ENCODE measurements around the gene RAB28.

RAB28 gene

GRCh38 chr4:13368217-13368616 is 115.9 kb downstream of the RAB28 start:
- no peak for DNase-seq (ENCODE audit: low spot score)

GRCh38 chr4:13367691-13368090 is 116.4 kb downstream of the RAB28 start:
- DNase-seq (ENCODE audit: low spot score) = no peak

DNA sequence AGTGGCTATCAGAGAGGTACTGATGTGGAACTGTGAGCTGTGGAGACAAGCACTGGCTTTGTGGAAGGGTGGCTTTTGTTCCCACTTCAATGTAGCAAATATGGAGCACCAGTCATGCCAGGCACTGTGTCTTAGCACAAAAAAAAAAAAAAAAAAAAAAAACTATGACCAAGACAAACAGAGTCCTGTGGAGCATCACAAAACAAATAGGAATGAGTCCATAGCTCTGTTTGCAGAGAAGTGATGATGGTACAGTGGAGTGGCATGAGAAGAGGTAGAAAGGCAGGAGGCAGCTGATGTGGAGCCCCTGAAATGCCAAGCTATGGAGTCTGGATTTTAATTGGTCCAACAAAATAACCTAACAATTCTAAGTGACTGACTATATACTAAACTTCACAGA is 116.9 kb downstream of the RAB28 start:
- DNase-seq (ENCODE audit: low spot score) = no peak

DNA sequence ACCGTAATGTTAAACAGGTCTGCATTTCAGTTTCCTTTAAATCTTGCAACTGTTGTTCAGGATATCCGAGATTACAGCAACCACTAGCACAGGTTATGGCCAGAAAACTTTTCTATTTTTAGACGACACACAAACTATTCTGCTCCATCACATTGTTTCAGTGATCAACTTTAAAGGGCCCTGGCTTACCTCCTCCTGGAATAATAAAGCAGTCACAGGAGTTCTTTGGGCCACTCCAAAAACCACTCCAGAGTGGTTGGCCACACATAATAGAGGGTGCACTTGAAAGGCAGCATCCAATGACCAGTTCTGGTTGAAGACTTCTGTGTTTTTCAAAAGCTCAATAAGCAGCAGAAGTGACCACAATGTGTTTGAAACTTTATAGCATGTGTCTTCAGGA is 118.9 kb downstream of the RAB28 start:
- DNase-seq (ENCODE audit: low spot score) = no peak

DNA sequence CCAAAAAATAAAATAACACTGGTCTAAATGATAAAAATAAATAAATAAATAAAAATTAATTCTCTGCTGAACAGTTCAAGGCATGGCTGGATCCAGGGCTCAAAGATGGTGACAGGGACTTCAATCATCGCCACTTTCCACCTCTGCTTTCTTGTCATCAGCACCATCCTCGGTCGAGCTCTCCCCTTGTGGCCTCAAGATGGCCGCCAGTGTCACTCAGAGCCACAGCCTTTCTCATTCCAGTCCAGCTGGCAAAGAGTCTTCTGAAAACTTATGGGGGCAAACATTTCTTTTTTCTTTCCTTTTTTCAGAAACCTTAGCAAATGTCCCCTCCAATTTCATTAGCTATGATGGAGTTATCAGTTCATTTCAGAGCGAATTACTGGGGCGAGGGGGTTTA is 119.5 kb downstream of the RAB28 start:
- DNase-seq (ENCODE audit: low spot score) = no peak

DNA sequence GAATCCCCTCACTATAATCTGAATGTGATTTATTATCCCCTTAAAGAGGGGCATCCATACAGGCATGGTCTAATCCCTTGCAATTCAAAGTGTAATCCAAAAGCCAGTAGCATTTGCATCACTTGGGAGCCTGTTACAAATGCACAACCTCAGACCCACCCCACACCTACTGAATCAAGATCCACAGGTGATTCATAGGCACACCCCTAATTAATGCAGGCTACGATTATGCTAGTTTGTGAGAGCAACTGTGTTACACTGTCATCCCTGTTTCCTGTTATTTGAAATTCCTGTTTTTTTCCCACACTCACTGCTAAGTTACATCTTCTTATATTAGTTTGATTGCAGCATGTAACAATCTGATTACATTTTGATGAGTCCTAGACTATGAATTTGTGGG is 120.0 kb downstream of the RAB28 start:
- no peak for DNase-seq (ENCODE audit: low spot score)

- DNase-seq (ENCODE audit: low spot score) = no peak
These were observed 124.3 kb downstream of the RAB28 start for GRCh38 chr4:13359809-13360208.

- DNase-seq (ENCODE audit: low spot score) = no peak
These were observed 128.8 kb downstream of the RAB28 start for GRCh38 chr4:13355111-13355880.

GRCh38 chr4:13349096-13349495 is 135.0 kb downstream of the RAB28 start:
- no peak for DNase-seq (ENCODE audit: low spot score)

- no peak for DNase-seq (ENCODE audit: low spot score)
These were observed 135.9 kb downstream of the RAB28 start for GRCh38 chr4:13348216-13348615.

DNA sequence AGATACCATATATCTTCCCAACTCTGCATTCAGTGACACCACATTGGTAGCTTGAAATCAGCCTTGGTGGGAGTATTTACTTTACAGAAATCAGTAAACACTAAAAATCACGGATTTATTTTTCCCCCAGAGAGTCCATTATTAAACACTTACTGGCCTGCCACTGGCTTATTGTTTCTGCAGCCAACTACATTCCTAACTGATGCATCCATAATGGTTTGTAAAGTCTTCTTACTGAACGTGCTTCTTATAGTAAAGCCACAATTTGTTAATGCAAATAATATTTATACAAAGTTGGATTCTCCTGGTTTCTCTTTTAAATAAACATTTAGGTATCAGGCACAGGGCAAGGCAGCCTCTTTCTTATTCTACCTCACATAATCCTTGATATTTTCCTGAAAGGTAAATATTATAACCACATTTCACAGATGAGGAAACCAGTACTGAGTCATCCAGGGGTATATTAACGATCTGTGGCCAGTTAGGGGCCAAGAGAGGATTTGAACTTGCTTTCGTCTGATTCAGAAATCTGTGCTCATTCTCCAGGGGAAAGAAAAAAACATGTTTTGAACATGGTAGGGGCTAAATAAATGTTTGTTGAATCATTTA is 136.5 kb downstream of the RAB28 start:
- no peak for DNase-seq (ENCODE audit: low spot score)

GRCh38 chr4:13344216-13344615 is 139.9 kb downstream of the RAB28 start:
- no peak for DNase-seq (ENCODE audit: low spot score)

DNA sequence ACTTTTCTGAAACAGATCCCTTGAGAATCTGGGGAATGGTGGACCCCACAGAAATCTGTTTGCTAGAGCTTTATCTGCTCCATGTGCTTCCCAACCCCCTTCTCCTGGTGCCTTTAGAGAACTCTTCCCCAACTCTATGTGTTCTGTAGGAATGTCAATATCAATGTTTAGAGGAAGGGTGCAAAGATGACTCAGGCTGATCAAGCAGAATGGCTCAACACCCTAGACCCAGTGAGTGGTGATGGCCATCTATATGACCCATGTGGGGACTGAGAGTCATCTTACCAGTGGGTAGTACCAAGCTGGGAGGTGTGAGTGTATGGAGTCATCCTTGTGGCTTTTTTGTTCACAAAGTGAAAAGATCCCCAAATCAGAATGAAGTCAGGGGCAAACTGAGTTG is 143.5 kb downstream of the RAB28 start:
- DNase-seq (ENCODE audit: low spot score) = no peak

DNA sequence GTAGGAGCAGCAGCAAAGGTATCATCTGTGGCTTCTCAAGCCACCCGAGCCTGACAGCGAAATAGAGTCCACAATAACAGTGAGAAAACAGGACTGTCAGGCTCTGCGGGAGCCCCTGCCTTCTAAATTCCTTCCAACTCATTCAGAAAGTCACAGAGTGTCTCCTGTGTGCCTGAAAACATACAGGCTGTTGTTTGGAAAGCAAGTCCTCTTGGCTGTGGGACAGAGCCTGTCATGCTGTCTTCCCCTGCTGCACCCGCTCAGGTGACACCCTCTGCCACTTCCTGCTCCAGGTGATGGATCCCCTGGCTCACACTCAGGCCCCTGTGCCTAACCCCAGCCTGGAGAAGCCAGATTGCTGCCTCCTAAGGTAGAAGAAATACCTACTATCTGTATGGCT is 152.3 kb downstream of the RAB28 start:
- DNase-seq (ENCODE audit: low spot score) = no peak

GRCh38 chr4:13329963-13330362 is 154.2 kb downstream of the RAB28 start:
- no peak for DNase-seq (ENCODE audit: low spot score)

DNA sequence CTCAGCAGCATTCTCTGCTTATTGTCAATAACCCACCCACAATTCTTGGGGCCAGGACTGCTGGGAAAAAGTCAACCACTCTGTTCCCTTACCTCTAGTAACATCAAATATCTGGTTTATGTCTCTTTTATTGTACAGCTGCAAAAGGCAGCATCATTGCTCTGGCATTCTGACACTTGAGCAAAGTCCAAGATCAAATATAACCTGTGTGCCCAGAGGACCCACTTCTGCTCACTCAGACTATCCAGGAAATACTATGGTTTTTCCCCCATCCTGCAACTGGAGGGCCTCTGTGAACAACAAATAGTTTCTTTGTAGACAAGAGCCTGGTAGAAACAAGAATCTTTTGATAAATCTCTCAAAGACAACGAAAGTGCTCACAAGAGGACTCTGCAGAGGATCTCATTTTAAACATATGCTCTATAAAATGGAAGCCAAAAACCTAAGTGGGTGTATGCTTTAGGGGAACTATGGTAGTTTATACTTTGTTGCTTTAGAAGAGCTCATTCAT is 154.7 kb downstream of the RAB28 start:
- peak; percentile 29 for DNase-seq (ENCODE audit: low spot score)

DNA sequence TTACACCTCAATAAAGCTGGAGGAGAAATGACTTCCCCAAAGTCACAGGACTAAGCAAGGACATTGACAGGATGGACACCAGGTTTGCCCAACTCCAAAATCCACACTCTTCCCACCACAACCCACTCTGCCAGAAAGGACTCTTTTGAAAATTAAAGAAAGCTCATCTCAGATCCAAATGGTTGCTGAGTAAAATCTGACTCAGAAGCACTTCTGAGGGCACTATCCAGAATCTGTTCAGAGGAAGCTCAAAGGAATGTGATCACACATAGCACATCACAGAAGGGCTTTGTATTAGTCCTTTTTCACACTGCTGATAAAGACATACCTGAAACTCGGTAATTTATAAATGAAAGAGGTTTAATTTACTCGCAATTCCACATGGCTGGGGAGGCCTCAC is 155.5 kb downstream of the RAB28 start:
- no peak for DNase-seq (ENCODE audit: low spot score)

DNA sequence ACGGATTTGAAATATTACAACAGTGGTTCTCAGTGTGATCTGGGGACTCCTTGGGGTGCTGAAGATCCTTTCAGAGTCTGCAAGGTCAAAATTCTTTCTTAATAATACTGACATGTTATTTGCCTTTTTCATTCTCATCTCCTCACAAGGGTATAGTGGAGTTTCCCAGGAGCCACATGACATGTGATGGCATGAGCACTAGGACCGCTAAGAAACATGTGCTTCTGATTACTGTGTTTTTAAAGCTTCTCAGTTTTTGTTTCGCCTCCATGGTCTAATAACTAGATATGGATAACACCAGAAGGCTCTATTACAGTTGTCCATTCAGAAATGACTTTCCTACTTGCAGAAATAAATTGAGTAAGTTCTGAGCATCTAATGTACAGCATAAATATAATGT is 156.1 kb downstream of the RAB28 start:
- no peak for DNase-seq (ENCODE audit: low spot score)

GRCh38 chr4:13325744-13326143 is 158.4 kb downstream of the RAB28 start:
- peak; percentile 36 for DNase-seq (ENCODE audit: low spot score)

GRCh38 chr4:13323921-13324320 is 160.2 kb downstream of the RAB28 start:
- no peak for DNase-seq (ENCODE audit: low spot score)

DNA sequence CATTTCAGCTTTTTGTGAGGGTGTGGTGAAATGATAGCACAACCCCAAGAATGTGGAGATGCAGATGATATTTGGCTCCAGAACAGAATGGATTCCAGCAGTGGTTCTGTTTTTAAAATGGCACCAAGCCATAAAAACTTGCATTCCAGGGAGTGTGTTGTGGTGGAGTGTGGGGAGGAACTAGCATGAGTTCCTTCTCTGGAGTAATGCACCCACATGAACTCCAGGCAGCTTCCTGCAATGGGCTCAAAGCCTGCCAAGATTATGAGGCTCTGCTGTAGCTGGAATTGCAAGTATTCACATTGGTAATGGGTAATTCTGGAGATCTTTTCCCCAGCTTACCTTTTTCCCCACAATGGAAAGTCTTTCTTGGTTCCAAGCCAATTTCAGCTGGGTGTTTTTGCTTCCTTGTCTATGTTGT is 161.4 kb downstream of the RAB28 start:
- no peak for DNase-seq (ENCODE audit: low spot score)
